ENCODE data around the gene TESMIN.
A peak's percentile ranks its signal among the peaks of the same experiment; 100 is the strongest.

The TESMIN gene

GRCh38 chr11:68756171-68756766 lies 4.9 kb upstream of the TESMIN start:
- TF ChIP-seq CTCF (IDR thresholded peaks at IDR 0.05; ENCODE audit: low read length), result no peak
- TF ChIP-seq EZH2phosphoT487 (IDR thresholded peaks at IDR 0.05; ENCODE audit: low read length), result no peak
- no peak for TF ChIP-seq EZH2 (optimal IDR thresholded peaks at IDR 0.05; ENCODE audit: low read depth, low read length)
- H3K4me1 ChIP-seq (ENCODE audit: low read length), result no peaks in the 10 kb centered on the region
- H3K79me2 ChIP-seq (ENCODE audit: low read length), result peaks cover 1% of the 10 kb centered on the region; the same call in 1 of the 2 replicates
- DNase-seq, result no peak
- H3K4me3 ChIP-seq (ENCODE audit: low read length), result no peak overlapping the region
- no peak overlapping the region for H3K4me2 ChIP-seq (ENCODE audit: low read depth, low read length)
- H2AFZ ChIP-seq (ENCODE audit: low read length), result no peak overlapping the region
- no peaks in the 10 kb centered on the region; the same call in 1 of the 2 replicates for H3K36me3 ChIP-seq (replicated peaks; ENCODE audit: insufficient read depth, low read length)
- H3K27me3 ChIP-seq (replicated peaks; ENCODE audit: insufficient read depth, low read length), result no peaks in the 10 kb centered on the region
- no peaks in the 10 kb centered on the region for H4K20me1 ChIP-seq (ENCODE audit: insufficient read depth, low read length)
- H3K27ac ChIP-seq (ENCODE audit: low read length), result no peak overlapping the region
- no peaks in the 10 kb centered on the region for H3K9me3 ChIP-seq (replicated peaks; ENCODE audit: insufficient read depth, low read length)
- H3K9ac ChIP-seq (ENCODE audit: low read length), result no peak overlapping the region
- no peaks in the 10 kb centered on the region for H3K9me2 ChIP-seq (replicated peaks; ENCODE audit: insufficient read depth, low read length)
- no peaks in the 10 kb centered on the region for H3F3A ChIP-seq (ENCODE audit: insufficient read depth, low read length)

DNA sequence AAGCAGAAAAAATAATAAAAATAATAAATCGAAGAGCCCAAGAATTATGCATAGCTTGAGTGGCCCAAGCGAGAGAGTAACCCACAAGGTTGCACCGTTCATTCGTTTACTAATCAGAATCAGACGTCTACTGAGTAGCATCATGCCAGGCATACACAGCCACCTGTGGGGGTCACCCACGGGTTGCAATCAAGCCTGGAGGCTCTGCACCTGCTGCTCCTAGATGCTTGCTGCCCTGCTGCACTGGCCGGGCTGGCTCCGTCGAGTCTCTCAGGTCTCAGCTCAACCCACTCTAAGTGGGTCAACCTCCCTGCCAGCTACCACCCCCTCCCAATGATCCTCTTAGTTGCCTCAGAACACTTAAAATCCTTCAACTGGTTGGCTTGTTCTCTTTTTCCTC lies 2.0 kb upstream of the TESMIN start:
- no peaks in the 10 kb centered on the region for H4K20me1 ChIP-seq (ENCODE audit: insufficient read depth, low read length)
- TF ChIP-seq EZH2 (optimal IDR thresholded peaks at IDR 0.05; ENCODE audit: low read depth, low read length), result no peak
- 0 out of 2 replicates have a peak, but pooled peaks have one; percentile 6 for TF ChIP-seq CTCF (IDR thresholded peaks at IDR 0.05; ENCODE audit: low read length)
- no peak for TF ChIP-seq EZH2phosphoT487 (IDR thresholded peaks at IDR 0.05; ENCODE audit: low read length)

GRCh38 chr11:68751004-68751325 lies 355 bp downstream of the TESMIN start:
- Histone ChIP-seq H3K27me3 (replicated peaks; ENCODE audit: insufficient read depth, low read length) (no peaks in the 10 kb centered on the region), H3K4me2 (ENCODE audit: low read depth, low read length) (no peak overlapping the region), H3K9me2 (replicated peaks; ENCODE audit: insufficient read depth, low read length) (no peaks in the 10 kb centered on the region), H4K20me1 (ENCODE audit: insufficient read depth, low read length) (no peaks in the 10 kb centered on the region), H3K36me3 (replicated peaks; ENCODE audit: insufficient read depth, low read length) (no peaks in the 10 kb centered on the region), H2AFZ (ENCODE audit: low read length) (no peak overlapping the region), H3K27ac (ENCODE audit: low read length) (no peak overlapping the region), H3K4me1 (ENCODE audit: low read length) (no peaks in the 10 kb centered on the region), H3K9ac (ENCODE audit: low read length) (peak overlapping the region; percentile 47; the same call in 1 of the 2 replicates), H3K9me3 (replicated peaks; ENCODE audit: insufficient read depth, low read length) (no peaks in the 10 kb centered on the region), H3F3A (ENCODE audit: insufficient read depth, low read length) (no peaks in the 10 kb centered on the region), H3K4me3 (ENCODE audit: low read length) (no peak overlapping the region), H3K79me2 (ENCODE audit: low read length) (no peaks in the 10 kb centered on the region)
- TF ChIP-seq CTCF (IDR thresholded peaks at IDR 0.05; ENCODE audit: low read length), result no peak
- TF ChIP-seq EZH2 (optimal IDR thresholded peaks at IDR 0.05; ENCODE audit: low read depth, low read length), result no peak
- TF ChIP-seq EZH2phosphoT487 (IDR thresholded peaks at IDR 0.05; ENCODE audit: low read length), result no peak
- DNase-seq, result no peak

More for the DNA sequence above, 2.0 kb upstream of the TESMIN start:
- no peak overlapping the region for H3K4me2 ChIP-seq (ENCODE audit: low read depth, low read length)
- no peaks in the 10 kb centered on the region for H3K4me1 ChIP-seq (ENCODE audit: low read length)
- H3K27me3 ChIP-seq (replicated peaks; ENCODE audit: insufficient read depth, low read length), result no peaks in the 10 kb centered on the region
- no peaks in the 10 kb centered on the region for H3K36me3 ChIP-seq (replicated peaks; ENCODE audit: insufficient read depth, low read length)
- H3K9me3 ChIP-seq (replicated peaks; ENCODE audit: insufficient read depth, low read length), result no peaks in the 10 kb centered on the region
- no peak overlapping the region for H3K27ac ChIP-seq (ENCODE audit: low read length)
- DNase-seq, result no peak
- H3K9me2 ChIP-seq (replicated peaks; ENCODE audit: insufficient read depth, low read length), result no peaks in the 10 kb centered on the region
- H3K79me2 ChIP-seq (ENCODE audit: low read length), result no peaks in the 10 kb centered on the region
- no peak overlapping the region for H2AFZ ChIP-seq (ENCODE audit: low read length)
- H3K9ac ChIP-seq (ENCODE audit: low read length), result no peak overlapping the region
- no peaks in the 10 kb centered on the region for H3F3A ChIP-seq (ENCODE audit: insufficient read depth, low read length)
- no peak overlapping the region for H3K4me3 ChIP-seq (ENCODE audit: low read length)
